ENCODE measurements around the gene CTXND2. TPM values are rescaled to one million over a fixed set of nuclear protein-coding genes. Genes with fewer than 3 reads are reported as not detected.
"Not testable (repeated sequence)": the region's sequence is repeated elsewhere in the genome, so short reads cannot be mapped to it uniquely, and the experiment has no call there.

CTXND2 gene
- not detected for polyA plus RNA-seq (2013, experiment 1 of 2)
- polyA plus RNA-seq (2013, experiment 2 of 2), result not detected

- no peaks in the 10 kb centered on the region for H3K36me3 ChIP-seq (ENCODE audit: control insufficient read depth, insufficient read depth, low read length)
- no peaks in the 10 kb centered on the region for H3K4me1 ChIP-seq (ENCODE audit: control insufficient read depth, insufficient read depth, low read length, poor library complexity, severe bottlenecking)
- no peak within 1 kb of the TSS for H3K4me3 ChIP-seq (ENCODE audit: extremely low read depth, insufficient read depth, low read length, poor library complexity, severe bottlenecking)
- no peaks in the 10 kb centered on the region for H3K9me3 ChIP-seq (ENCODE audit: control insufficient read depth, low read length)
- WGBS, 2 experiments (ENCODE audit: insufficient coverage in 2 of 2), result 68 to 79% methylated on average over 2 of the region's 3 CpGs
- H3K27ac ChIP-seq (ENCODE audit: low read depth, low read length, severe bottlenecking), result no peak within 1 kb of the TSS
Observed at GRCh38 chr1:150887018-150887417, at the start of gene CTXND2. Gene CTXND2, plus strand, starts transcription at chr1:150887136. Its CDS starts 25,179 bp downstream, at chr1:150912315.

DNA sequence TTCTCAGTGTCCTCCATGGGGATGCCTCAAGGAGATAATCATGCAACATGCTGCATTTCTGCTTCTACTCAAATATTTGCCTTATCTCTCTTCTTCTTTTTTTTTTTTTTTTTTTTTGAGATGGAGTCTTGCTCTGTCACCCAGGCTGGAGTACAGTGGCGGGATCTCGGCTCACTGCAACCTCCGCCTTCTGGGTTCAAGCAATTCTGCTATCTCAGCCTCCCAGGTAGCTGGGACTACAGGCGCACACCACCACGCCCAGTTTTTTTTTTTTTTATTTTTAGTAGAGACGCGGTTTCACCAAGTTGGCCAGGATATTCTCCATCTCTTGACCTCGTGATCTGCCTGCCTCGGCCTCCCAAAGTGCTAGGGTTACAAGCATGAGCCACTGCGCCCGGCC, 46.1 kb upstream of the CTXND2 start:
- H3K4me3 ChIP-seq (ENCODE audit: extremely low read depth, insufficient read depth, low read length, poor library complexity, severe bottlenecking); H3K27ac ChIP-seq (ENCODE audit: low read depth, low read length, severe bottlenecking); H3K4me1 ChIP-seq (ENCODE audit: control insufficient read depth, insufficient read depth, low read length, poor library complexity, severe bottlenecking); H3K9me3 ChIP-seq (ENCODE audit: control insufficient read depth, low read length): not testable (repeated sequence)
- H3K36me3 ChIP-seq (ENCODE audit: control insufficient read depth, insufficient read depth, low read length), result peaks cover 68% of the 10 kb centered on the region
- WGBS, 2 experiments (ENCODE audit: insufficient coverage in 2 of 2), result 96 to 98% methylated on average over 8 of the region's 11 CpGs

DNA sequence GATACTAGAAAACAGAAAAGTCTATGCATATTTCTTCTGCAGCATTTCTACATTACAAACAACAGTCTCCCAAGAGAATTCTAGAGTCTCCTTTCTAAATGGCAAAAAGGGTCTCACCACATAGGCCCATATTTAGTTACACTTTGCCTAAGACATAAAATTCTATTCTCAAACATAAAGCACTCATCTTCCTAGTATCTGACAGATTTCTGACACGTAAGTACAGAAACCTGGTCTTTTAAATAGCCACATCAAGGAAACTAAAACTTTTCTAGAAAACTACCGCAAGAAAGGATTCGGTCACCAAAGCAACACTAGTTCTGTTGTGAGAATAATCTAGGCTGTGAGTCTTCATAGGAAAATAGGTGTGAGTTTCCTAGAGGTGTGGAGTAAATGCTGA, 45.3 kb upstream of the CTXND2 start:
- H3K36me3 ChIP-seq (ENCODE audit: control insufficient read depth, insufficient read depth, low read length), result peaks cover 61% of the 10 kb centered on the region
- no CpG with 5 or more reads among the region's 3 CpGs for WGBS, 2 experiments (ENCODE audit: insufficient coverage in 2 of 2)
- H3K4me3 ChIP-seq (ENCODE audit: extremely low read depth, insufficient read depth, low read length, poor library complexity, severe bottlenecking), result no peak overlapping the region
- H3K27ac ChIP-seq (ENCODE audit: low read depth, low read length, severe bottlenecking), result no peak overlapping the region
- H3K9me3 ChIP-seq (ENCODE audit: control insufficient read depth, low read length), result no peaks in the 10 kb centered on the region
- no peaks in the 10 kb centered on the region for H3K4me1 ChIP-seq (ENCODE audit: control insufficient read depth, insufficient read depth, low read length, poor library complexity, severe bottlenecking)

DNA sequence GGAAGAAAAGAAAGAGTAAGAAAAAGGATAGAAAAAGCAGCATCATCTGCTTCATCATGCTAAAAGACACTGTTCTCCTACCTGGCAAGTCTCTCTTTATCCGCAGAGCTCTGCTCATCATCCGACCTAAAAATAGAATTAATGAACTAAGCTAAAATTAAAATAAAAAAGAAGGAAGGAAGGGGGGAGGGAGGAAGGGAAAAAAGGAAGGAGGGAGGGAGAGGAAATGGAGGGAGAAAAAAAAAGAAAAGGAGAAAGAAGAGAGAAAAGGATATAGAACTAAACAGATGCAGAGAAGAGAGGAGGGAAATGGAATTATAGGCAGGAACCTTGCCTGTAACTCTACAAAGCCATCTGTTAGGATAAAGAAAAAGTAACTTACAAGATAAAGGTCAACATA, 44.6 kb upstream of the CTXND2 start:
- Histone ChIP-seq H3K36me3 (ENCODE audit: control insufficient read depth, insufficient read depth, low read length) (peaks cover 57% of the 10 kb centered on the region), H3K9me3 (ENCODE audit: control insufficient read depth, low read length) (no peaks in the 10 kb centered on the region), H3K4me1 (ENCODE audit: control insufficient read depth, insufficient read depth, low read length, poor library complexity, severe bottlenecking) (no peaks in the 10 kb centered on the region), H3K27ac (ENCODE audit: low read depth, low read length, severe bottlenecking) (no peak overlapping the region), H3K4me3 (ENCODE audit: extremely low read depth, insufficient read depth, low read length, poor library complexity, severe bottlenecking) (no peak overlapping the region)
- WGBS, 2 experiments (ENCODE audit: insufficient coverage in 2 of 2), result no CpG with 5 or more reads among the region's 2 CpGs

GRCh38 chr1:150842964-150843363, 44.0 kb upstream of the CTXND2 start:
- Histone ChIP-seq H3K9me3 (ENCODE audit: control insufficient read depth, low read length) (no peaks in the 10 kb centered on the region), H3K27ac (ENCODE audit: low read depth, low read length, severe bottlenecking) (no peak overlapping the region), H3K4me1 (ENCODE audit: control insufficient read depth, insufficient read depth, low read length, poor library complexity, severe bottlenecking) (no peaks in the 10 kb centered on the region), H3K36me3 (ENCODE audit: control insufficient read depth, insufficient read depth, low read length) (peaks cover 51% of the 10 kb centered on the region), H3K4me3 (ENCODE audit: extremely low read depth, insufficient read depth, low read length, poor library complexity, severe bottlenecking) (no peak overlapping the region)
- WGBS, 2 experiments (ENCODE audit: insufficient coverage in 2 of 2), result no CpG with 5 or more reads among the region's 2 CpGs

DNA sequence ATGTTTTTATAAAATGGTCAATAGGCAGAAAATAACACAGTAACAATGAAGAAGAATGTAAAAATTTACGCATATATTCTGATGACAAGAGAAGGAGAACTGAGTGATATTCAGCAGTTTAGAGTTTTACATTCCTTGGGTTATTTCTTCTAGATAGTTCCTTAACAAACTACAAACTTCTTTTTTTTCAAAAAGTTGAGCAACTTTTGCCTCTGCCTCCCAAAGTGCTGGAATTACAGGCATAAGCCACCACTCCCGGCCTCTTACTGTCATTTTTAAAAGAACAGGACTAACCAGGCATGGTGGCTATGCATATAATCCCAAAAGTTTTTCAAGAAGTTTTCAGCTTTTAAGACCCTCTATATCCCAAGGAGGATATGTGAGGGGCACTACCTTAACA, 43.5 kb upstream of the CTXND2 start:
- Histone ChIP-seq H3K27ac (ENCODE audit: low read depth, low read length, severe bottlenecking) (no peak overlapping the region), H3K9me3 (ENCODE audit: control insufficient read depth, low read length) (no peaks in the 10 kb centered on the region), H3K36me3 (ENCODE audit: control insufficient read depth, insufficient read depth, low read length) (peaks cover 49% of the 10 kb centered on the region), H3K4me3 (ENCODE audit: extremely low read depth, insufficient read depth, low read length, poor library complexity, severe bottlenecking) (no peak overlapping the region), H3K4me1 (ENCODE audit: control insufficient read depth, insufficient read depth, low read length, poor library complexity, severe bottlenecking) (no peaks in the 10 kb centered on the region)
- WGBS, 2 experiments (ENCODE audit: insufficient coverage in 2 of 2), result 100% methylated on average over 1 of the region's 2 CpGs; no CpG with 5 or more reads in 1 of the 2 experiments

DNA sequence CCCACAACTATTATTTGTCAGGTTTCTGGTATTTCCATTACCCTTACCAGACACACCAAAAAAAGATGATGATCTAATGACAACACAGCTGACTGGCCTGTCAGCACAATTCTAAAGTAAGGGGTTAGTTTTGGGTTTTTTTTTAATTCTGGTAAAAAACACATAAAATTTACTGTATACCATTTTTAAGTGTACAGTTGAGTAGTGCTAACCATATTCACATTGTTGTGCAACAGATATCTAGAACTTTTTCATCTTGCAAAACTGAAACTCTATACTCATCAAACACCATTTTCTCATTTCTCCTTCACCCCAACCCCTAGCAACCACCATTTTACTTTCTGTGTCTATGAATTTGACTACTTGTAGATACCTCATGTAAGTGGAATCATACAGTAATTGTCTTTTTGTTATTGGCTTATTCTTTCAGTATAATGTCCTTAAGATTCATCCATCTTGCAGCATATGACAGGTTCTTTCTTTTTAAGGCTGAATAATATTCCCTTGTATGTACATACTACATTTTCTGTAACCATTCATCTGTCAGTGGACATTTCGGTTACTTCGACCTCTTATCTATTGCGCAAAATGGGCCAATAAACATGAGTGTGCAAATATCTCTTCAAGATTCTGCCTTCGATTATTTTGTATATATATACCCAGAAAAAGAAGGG, 40.3 kb upstream of the CTXND2 start:
- H3K4me1 ChIP-seq (ENCODE audit: control insufficient read depth, insufficient read depth, low read length, poor library complexity, severe bottlenecking), result no peaks in the 10 kb centered on the region
- no peaks in the 10 kb centered on the region for H3K9me3 ChIP-seq (ENCODE audit: control insufficient read depth, low read length)
- 94% methylated on average over 3 of the region's 4 CpGs; no CpG with 5 or more reads in 1 of the 2 experiments for WGBS, 2 experiments (ENCODE audit: insufficient coverage in 2 of 2)
- peaks cover 29% of the 10 kb centered on the region for H3K36me3 ChIP-seq (ENCODE audit: control insufficient read depth, insufficient read depth, low read length)
- H3K4me3 ChIP-seq (ENCODE audit: extremely low read depth, insufficient read depth, low read length, poor library complexity, severe bottlenecking), result no peak overlapping the region
- no peak overlapping the region for H3K27ac ChIP-seq (ENCODE audit: low read depth, low read length, severe bottlenecking)

DNA sequence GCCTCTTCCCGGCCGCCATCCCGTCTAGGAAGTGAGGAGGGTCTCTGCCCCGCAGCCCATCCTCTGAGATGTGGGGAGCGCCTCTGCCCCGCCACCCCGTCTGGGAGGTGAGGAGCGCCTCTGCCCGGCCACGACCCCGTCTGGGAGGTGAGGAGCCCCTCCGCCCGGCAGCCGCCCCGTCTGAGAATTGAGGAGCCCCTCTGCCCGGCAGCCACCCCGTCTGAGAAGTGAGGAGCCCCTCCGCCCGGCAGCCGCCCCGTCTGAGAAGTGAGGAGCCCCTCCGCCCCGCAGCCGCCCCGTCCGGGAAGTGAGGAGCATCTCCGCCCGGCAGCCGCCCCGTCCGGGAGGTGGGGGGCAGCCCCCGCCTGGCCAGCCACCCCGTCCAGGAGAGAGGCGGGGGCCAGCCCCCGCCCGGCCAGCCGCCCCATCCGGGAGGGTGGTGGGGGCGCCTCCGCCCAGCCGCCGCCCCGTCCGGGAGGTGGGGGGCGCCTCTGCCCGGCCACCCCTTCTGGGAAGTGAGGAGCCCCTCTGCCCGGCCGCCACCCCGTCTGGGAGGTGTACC, 36.1 kb upstream of the CTXND2 start:
- 93 to 96% methylated on average over 21 to 27 of the region's 49 CpGs for WGBS, 2 experiments (ENCODE audit: insufficient coverage in 2 of 2)
- H3K4me1 ChIP-seq (ENCODE audit: control insufficient read depth, insufficient read depth, low read length, poor library complexity, severe bottlenecking); H3K4me3 ChIP-seq (ENCODE audit: extremely low read depth, insufficient read depth, low read length, poor library complexity, severe bottlenecking); H3K9me3 ChIP-seq (ENCODE audit: control insufficient read depth, low read length); H3K27ac ChIP-seq (ENCODE audit: low read depth, low read length, severe bottlenecking): not testable (repeated sequence)
- peaks cover 50% of the 10 kb centered on the region for H3K36me3 ChIP-seq (ENCODE audit: control insufficient read depth, insufficient read depth, low read length)

GRCh38 chr1:150852734-150853133, 34.2 kb upstream of the CTXND2 start:
- WGBS, 2 experiments (ENCODE audit: insufficient coverage in 2 of 2), result no CpG with 5 or more reads among the region's 3 CpGs
- H3K4me3 ChIP-seq (ENCODE audit: extremely low read depth, insufficient read depth, low read length, poor library complexity, severe bottlenecking); H3K4me1 ChIP-seq (ENCODE audit: control insufficient read depth, insufficient read depth, low read length, poor library complexity, severe bottlenecking); H3K27ac ChIP-seq (ENCODE audit: low read depth, low read length, severe bottlenecking); H3K9me3 ChIP-seq (ENCODE audit: control insufficient read depth, low read length): not testable (repeated sequence)
- H3K36me3 ChIP-seq (ENCODE audit: control insufficient read depth, insufficient read depth, low read length), result peaks cover 59% of the 10 kb centered on the region

DNA sequence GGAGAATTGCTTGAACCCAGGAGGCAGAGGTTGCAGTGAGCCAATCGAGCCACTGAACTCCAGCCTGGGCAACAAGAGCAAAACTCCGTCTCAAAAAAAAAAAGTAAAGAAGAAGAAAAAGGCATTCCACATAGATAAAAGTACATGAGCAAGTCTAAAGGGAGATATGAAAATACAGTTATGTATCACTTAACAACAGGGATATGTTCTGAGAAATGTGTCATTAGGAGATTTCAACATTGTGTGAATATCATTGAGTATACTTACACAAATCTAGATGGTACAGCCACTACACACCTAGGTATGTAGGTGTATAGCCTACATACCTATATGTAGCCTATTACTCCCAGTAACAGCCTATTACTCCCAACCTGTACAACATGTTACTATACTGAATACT, 23.2 kb upstream of the CTXND2 start:
- WGBS, 2 experiments (ENCODE audit: insufficient coverage in 2 of 2), result 100% methylated on average over 1 of the region's 2 CpGs; no CpG with 5 or more reads in 1 of the 2 experiments
- H3K4me3 ChIP-seq (ENCODE audit: extremely low read depth, insufficient read depth, low read length, poor library complexity, severe bottlenecking), result no peak overlapping the region
- H3K4me1 ChIP-seq (ENCODE audit: control insufficient read depth, insufficient read depth, low read length, poor library complexity, severe bottlenecking), result no peaks in the 10 kb centered on the region
- H3K9me3 ChIP-seq (ENCODE audit: control insufficient read depth, low read length), result no peaks in the 10 kb centered on the region
- peaks cover 20% of the 10 kb centered on the region for H3K36me3 ChIP-seq (ENCODE audit: control insufficient read depth, insufficient read depth, low read length)
- no peak overlapping the region for H3K27ac ChIP-seq (ENCODE audit: low read depth, low read length, severe bottlenecking)

DNA sequence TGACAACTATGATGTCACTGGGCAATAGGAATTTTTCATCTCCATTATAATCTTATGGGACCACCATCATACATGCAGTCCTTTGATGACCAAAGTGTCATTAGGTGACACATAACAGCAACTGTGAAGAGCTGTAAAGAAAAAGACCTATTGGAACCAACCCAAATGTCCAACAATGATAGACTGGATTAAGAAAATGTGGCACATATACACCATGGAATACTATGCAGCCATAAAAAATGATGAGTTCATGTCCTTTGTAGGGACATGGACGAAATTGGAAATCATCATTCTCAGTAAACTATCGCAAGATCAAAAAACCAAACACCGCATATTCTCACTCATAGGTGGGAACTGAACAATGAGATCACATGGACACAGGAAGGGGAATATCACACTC, 22.7 kb upstream of the CTXND2 start:
- not testable (repeated sequence) for H3K4me1 ChIP-seq (ENCODE audit: control insufficient read depth, insufficient read depth, low read length, poor library complexity, severe bottlenecking); H3K4me3 ChIP-seq (ENCODE audit: extremely low read depth, insufficient read depth, low read length, poor library complexity, severe bottlenecking); H3K9me3 ChIP-seq (ENCODE audit: control insufficient read depth, low read length); H3K27ac ChIP-seq (ENCODE audit: low read depth, low read length, severe bottlenecking)
- WGBS, 2 experiments (ENCODE audit: insufficient coverage in 2 of 2), result no CpG with 5 or more reads among the region's 3 CpGs
- H3K36me3 ChIP-seq (ENCODE audit: control insufficient read depth, insufficient read depth, low read length), result peaks cover 25% of the 10 kb centered on the region
